Measurements from ENCODE around the gene KANTR. TPM values are rescaled to one million over a fixed set of nuclear protein-coding genes. Genes with fewer than 3 reads are reported as not detected.

KANTR gene
- polyA plus RNA-seq, 1 donor from 2014 or later, result 37.5 TPM

GRCh38 chrX:53166103-53166502 lies 72.2 kb downstream of the KANTR start:
- no peaks in the 10 kb centered on the region for H3K9me3 ChIP-seq (ENCODE audit: low read length)
- H3K36me3 ChIP-seq (ENCODE audit: insufficient read depth, low read length), result no peaks in the 10 kb centered on the region
- no peaks in the 10 kb centered on the region for H3F3A ChIP-seq (ENCODE audit: insufficient read depth, low read length, poor library complexity, severe bottlenecking)
- no peak overlapping the region for H3K4me2 ChIP-seq (ENCODE audit: low read length)
- no peaks in the 10 kb centered on the region for H3K79me2 ChIP-seq (replicated peaks; ENCODE audit: insufficient read depth, low read length)
- H3K9me2 ChIP-seq (ENCODE audit: insufficient read depth, low read length), result no peaks in the 10 kb centered on the region
- no peaks in the 10 kb centered on the region for H3K27me3 ChIP-seq (ENCODE audit: insufficient read depth, low read depth, low read length)
- H3K9ac ChIP-seq (ENCODE audit: low read length), result no peak overlapping the region
- no peaks in the 10 kb centered on the region for H4K20me1 ChIP-seq (ENCODE audit: insufficient read depth)
- H3K4me3 ChIP-seq (ENCODE audit: low read length), result no peak overlapping the region
- no peak for TF ChIP-seq TAF1 (IDR thresholded peaks at IDR 0.05; ENCODE audit: low read depth)
- H3K27ac ChIP-seq (ENCODE audit: low read length), result no peak overlapping the region
- no peak overlapping the region for H2AFZ ChIP-seq (ENCODE audit: low read depth, low read length)

- TF ChIP-seq TAF1 (IDR thresholded peaks at IDR 0.05; ENCODE audit: low read depth), result no peak
- TF ChIP-seq POLR2AphosphoS5 (IDR thresholded peaks at IDR 0.05), result no peak
- TF ChIP-seq EP300 (conservative IDR thresholded peaks at IDR 0.05; ENCODE audit: poor library complexity, severe bottlenecking), result no peak
- TF ChIP-seq SMC3 (conservative IDR thresholded peaks at IDR 0.05; ENCODE audit: poor library complexity), result no peak
- no peak for TF ChIP-seq MXI1 (conservative IDR thresholded peaks at IDR 0.05; ENCODE audit: poor library complexity, severe bottlenecking)
- no peak for TF ChIP-seq EZH2 (IDR thresholded peaks at IDR 0.05; ENCODE audit: borderline replicate concordance, insufficient read depth, low read length, poor library complexity, severe bottlenecking)
- TF ChIP-seq CTCF (IDR thresholded peaks at IDR 0.05; ENCODE audit: poor library complexity, severe bottlenecking), result no peak
- TF ChIP-seq RAD21 (conservative IDR thresholded peaks at IDR 0.05), result no peak
- TF ChIP-seq REST (IDR thresholded peaks at IDR 0.05; ENCODE audit: borderline replicate concordance), result no peak
- no peak overlapping the region for H3K27ac ChIP-seq (ENCODE audit: low read length)
- H3K4me3 ChIP-seq (ENCODE audit: low read length), result no peak overlapping the region
- no peaks in the 10 kb centered on the region for H3K27me3 ChIP-seq (ENCODE audit: insufficient read depth, low read depth, low read length)
- H3K36me3 ChIP-seq (ENCODE audit: insufficient read depth, low read length), result no peaks in the 10 kb centered on the region
- no peak overlapping the region for H3K9ac ChIP-seq (ENCODE audit: low read length)
- H3K9me3 ChIP-seq (ENCODE audit: low read length), result no peaks in the 10 kb centered on the region
- H3K4me2 ChIP-seq (ENCODE audit: low read length), result no peak overlapping the region
- no peaks in the 10 kb centered on the region for H3K9me2 ChIP-seq (ENCODE audit: insufficient read depth, low read length)
- no peak overlapping the region for H2AFZ ChIP-seq (ENCODE audit: low read depth, low read length)
- H3K79me2 ChIP-seq (replicated peaks; ENCODE audit: insufficient read depth, low read length), result no peaks in the 10 kb centered on the region
- H3F3A ChIP-seq (ENCODE audit: insufficient read depth, low read length, poor library complexity, severe bottlenecking), result no peaks in the 10 kb centered on the region
- no peaks in the 10 kb centered on the region for H4K20me1 ChIP-seq (ENCODE audit: insufficient read depth)
Observed at GRCh38 chrX:53171356-53171755, 77.4 kb downstream of the KANTR start.

Small RNA genes lying within 50 kb of the gene (small RNA-seq; reads per million reads assigned to genes)
- gene AL139396.1 (0 reads per million in 3 experiments), gene AL591212.2 (0 reads per million in 3 experiments)

Other genes with a start within 250 kb of the KANTR start
- gene XAGE3, start 226.1 kb upstream of the KANTR start, polyA plus RNA-seq, result not detected in 2 replicates
- gene FAM156B, start 196.8 kb upstream of the KANTR start, polyA plus RNA-seq, result 57.9 and 111 TPM in 2 replicates
- gene FAM156A, start 135.6 kb upstream of the KANTR start, polyA plus RNA-seq, result 66.4 and 66.6 TPM in 2 replicates
- gene GPR173, start 45.4 kb upstream of the KANTR start, polyA plus RNA-seq, result 26.9 and 30.8 TPM in 2 replicates
- gene TSPYL2, start 11.8 kb upstream of the KANTR start, polyA plus RNA-seq, result 40.2 and 43.2 TPM in 2 replicates
- 67.8 and 90.8 TPM in 2 replicates for gene KDM5C, start 131.1 kb downstream of the KANTR start, polyA plus RNA-seq
- 2.4 and 3.6 TPM in 2 replicates for gene IQSEC2, start 187.4 kb downstream of the KANTR start, polyA plus RNA-seq